GM21360 (cell line): ENCODE measurements around the gene TIMMDC1.
A peak's percentile ranks its signal among the peaks of the same experiment; 100 is the strongest.
"Not testable (repeated sequence)": the region's sequence is repeated elsewhere in the genome, so short reads cannot be mapped to it uniquely, and the experiment has no call there.

Experiments
- ATAC-seq: cut with Tn5 transposase; IDR thresholded peaks from one replicate; pipeline ENCODE4 v1.9.1; 2021; ENCODE audit warnings: mild to moderate bottlenecking, moderate library complexity; ENCODE audit not compliant: unreplicated experiment

TIMMDC1 gene

DNA sequence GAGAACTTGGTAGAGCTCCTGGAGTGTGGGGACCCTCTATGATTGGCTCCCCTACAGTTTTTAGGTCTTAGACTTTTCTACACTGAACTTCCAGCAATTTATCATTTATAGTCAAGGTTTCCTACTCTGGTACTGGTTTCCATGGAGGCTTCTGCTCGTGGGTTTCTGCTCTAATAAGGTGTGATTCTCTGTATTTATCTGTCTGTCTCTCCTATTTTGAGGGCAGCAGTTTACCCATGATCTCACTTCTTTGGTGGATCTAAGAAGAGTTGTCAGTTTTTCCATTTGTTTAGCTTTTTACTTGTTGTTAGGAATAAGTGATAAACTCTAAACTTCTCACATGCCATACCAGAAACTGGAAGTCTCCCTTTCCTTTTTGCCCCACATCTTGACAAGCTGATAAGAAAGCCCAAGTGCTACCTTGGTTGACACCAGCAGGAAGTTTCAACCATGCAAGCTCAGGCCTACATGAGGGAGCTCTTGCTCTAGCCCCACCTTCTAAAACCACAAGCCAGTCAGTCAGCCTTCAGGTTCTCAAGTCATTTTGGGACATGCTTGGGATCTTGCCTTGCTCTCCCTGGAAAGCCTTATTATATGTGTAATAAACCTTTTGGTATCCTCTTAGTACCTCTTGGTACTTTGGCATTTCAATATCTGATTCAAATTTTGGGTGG is 10.0 kb downstream of the TIMMDC1 start:
- no peak for ATAC-seq

DNA sequence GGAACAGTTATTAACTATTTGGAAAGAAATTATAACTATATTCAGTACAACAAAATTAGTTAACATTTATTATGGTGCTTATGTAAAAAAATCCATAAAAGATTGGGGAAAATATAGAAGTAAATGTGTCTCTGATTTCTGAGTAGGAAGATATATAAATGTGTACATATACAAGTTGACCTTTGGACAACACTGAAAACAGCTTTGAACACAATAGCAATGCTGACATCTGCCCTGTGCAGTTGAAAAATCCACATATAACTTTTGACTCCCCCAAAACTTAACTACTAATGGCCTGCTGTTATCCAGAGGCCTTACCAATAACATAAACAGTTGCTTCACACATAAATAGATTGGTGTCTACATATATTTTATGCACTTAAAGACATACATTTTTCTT is 12.3 kb downstream of the TIMMDC1 start:
- no peak for ATAC-seq

DNA sequence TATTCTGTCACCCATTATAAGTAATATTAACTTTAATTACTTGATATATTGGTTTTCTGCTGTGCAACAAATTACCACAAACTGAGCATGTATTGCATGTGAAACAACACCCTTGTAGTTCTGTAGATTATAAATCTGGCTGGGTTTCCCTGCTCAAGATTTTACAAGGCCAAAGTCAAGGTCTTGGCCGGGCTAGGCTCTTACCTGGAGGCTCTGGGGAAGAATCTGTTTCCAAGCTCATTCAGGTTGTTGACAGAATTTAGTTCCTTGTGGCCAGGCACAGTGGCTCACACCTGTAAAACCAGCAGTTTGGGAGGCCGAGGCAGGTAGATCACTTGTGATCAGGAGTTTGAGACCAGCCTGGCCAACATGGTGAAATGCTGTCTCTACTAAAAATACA is 16.3 kb downstream of the TIMMDC1 start:
- ATAC-seq = no peak

DNA sequence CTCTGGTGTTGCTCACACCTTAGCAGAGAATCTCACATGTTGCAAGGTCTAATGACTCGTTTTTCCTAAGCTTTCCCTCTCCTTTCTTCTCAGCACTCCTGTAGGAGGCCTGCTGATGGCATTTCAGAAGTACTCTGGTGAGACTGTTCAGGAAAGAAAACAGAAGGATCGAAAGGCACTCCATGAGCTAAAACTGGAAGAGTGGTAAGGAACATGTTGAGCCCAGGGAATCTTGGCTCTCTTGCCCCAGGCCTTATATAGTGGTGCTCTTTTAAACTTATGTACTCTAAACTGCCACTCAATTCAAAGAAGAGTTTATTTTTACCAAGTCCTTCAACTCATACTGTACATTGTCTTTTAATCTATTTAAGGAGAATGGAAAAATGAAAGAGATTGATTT is 18.8 kb downstream of the TIMMDC1 start:
- no peak for ATAC-seq

DNA sequence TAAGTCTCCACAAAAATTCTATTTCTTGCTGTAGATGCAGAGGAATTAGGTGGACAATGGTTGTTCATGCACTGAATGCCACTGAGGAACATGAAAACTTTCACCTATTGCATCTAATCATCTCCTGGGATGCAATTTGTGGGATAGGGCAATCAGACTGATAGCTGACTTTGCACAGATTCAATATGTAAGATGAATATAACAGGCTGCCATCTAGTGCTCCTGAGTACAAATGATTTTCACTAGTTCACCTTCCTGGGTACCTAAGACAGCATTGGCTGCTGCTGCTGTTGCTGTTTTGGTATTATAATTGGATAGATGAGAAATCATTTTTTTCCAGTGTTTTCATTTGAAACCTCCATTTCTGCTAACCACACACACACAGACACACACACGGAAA is 19.7 kb downstream of the TIMMDC1 start:
- no peak for ATAC-seq

DNA sequence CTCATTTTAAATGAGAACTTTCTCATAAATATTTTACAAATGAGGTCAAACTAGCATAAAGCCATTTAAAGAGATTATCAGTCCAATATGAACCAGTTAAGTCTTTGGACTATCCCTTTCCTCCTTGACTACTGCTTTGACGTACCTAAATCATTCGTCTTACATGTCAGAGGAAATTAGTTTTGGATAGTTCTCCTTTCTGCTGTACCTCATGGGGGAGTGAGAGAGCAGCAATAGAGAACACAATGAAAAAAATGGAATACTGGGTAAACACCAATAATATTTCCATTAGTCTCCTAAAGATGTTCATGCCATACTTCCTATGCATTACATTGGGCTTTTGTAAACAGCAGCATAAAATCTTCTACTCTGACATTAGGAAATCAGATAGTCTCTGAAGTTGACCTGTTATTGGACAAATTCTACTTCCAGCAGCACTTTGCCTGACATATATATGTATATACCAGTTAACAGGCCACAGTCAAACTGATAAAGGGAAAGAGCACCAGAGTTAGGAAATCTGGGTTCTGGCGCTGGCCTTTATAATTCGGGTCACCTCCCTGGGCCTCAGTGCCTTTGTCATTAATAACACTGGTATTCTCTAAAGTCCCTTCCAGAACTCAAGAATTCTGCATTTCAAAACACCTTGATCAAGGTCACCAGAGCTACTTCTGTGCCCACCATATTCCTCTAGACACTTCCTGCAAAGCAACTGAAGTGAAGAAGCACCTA is 26.8 kb downstream of the TIMMDC1 start:
- no peak for ATAC-seq

DNA sequence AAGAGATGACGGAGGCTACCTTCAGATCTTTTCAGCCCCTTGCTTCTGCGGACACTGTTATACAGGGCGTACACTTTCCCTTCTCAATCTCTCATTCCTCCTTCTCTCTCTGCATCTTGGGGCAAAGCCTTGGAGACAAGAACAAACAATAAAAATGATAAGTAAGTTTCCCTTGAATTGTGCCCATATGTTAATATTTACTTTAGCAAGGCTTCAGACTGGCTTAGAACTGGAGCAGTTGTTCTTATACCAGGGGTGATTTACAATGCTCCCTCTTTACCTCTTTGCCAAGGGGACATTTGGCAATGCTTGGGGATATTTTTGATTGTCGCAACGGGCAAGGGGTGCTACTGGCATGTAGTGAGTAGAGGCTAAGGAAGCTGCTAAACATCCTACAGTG is 29.4 kb downstream of the TIMMDC1 start:
- ATAC-seq = no peak

DNA sequence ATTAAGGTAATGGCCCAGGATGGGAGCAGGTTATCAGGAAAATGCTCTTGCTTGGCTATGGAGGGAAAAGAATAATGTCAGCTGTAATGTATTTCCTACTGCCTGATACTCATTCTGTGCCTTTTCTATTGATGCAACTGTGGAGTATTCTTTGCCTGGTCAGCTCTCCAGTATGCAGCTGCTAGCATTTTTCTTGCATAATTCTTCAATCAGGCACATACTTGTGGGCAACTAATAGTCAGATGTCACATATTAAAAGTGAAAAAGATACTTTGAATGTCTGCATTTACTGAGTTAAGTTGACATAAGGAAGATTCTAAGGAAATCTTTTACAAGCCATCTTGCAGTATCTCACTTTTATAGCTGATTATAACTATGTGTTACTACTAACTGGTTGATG is 31.5 kb downstream of the TIMMDC1 start:
- ATAC-seq = no peak

DNA sequence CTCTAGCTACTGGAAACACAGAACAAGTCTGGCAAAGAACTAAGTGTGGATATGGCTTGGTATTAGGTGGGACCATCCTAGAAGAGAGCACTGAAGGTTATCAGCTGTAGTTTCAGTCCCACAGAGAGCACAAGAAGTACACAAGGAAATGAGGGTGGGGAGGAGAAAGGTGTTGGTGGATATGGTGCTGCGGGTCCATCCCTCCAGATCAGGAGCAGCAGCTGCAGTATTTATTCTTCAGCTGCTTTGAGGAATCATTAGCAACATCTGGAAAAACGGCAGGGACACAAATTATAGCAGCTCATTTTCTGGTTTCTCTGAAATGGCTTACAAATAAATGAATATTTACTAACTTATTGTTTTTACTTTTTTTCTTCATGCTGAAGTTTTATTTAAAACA is 32.1 kb downstream of the TIMMDC1 start:
- ATAC-seq = no peak

DNA sequence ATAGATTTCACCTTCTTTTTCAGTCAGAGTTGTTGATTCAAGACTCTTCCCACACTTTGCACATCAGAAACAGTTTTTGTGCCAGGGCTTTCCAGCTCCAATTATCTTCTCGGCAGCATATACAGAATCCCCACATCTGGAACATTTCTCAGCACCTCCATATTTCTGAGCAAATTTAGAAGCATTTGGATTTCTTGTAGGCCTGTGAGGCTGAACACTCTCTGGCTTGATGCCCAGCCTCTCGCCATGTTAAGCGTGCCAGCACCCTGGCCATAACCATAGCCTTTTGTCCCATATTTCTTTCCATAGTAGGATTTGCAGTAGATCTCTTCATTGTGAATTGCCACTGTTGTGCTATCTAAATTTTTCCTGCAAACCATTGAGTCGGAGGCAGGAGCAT is 32.8 kb downstream of the TIMMDC1 start:
- no peak for ATAC-seq

DNA sequence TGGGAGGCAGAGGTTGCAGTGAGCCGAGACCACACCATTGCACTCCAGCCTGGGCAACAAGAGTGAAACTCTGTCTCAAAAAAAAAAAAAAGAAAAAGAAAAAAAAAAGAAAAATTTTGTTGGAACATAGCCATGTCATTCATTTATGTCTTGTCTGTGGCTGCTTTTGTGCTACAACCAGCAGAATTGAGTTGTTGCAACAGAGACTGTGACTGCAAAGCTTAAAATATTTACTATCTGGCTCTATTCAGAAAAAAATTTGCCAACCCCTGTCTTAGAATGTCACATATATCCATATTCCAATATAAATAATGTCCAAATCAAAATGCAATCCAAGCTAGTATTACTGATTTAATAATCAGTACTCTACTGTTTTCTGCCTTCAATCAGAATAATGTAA is 35.9 kb downstream of the TIMMDC1 start:
- ATAC-seq = no peak

DNA sequence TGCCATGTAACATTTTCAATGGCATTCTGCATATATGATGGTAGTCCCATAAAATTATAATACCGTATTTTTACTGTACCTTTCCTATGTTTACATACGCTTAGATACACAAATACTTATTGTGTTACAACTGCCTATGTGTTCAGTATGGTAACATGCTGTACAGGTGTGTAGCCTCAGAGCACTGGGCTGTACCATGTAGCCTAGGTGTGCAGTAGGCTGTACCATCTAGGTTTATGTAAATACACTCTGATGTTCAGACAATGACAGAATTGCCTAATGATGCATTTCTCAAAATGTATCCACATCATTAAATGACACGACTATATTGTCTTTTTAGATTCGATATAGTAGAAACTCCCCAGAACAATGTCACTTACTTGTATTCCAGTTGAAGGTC is 38.4 kb downstream of the TIMMDC1 start:
- ATAC-seq = no peak

DNA sequence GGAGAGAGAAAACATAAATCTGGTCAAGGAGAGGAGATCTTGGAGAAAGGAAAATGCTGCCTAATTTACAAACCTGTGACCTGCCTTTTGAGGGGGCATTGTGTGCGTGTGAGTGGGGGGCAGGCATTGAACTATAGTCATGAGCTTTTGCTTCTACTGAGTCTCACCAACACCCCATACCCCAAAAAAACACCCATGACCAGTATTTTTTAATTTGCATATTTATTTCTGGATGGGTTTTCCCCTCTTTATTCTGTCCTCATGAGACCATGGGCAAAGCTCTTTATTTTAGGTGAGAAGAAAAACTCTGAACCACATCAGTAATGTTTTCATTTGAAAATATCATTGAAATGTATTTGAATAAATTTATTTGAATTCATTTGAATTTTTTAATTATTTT is 40.4 kb downstream of the TIMMDC1 start:
- no peak for ATAC-seq

DNA sequence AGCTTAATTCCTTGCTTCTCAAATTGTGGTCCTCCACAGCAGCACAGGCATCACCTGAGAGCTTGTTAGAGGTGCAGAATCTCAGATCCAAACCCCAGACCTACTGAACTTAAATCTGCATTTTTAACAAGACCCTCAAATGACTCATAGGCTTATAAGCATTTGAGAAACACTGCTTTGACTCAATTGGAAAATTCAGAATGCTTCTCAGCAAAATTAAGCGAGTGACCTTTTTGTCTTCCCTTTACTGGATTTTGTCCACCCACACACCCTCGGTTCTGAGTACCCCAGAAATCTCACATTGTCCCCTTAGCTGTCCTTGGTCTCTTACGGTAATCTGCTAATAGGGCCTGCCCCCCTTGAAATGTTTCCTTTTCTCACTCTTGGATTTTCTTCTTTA is 43.2 kb downstream of the TIMMDC1 start:
- no peak for ATAC-seq

DNA sequence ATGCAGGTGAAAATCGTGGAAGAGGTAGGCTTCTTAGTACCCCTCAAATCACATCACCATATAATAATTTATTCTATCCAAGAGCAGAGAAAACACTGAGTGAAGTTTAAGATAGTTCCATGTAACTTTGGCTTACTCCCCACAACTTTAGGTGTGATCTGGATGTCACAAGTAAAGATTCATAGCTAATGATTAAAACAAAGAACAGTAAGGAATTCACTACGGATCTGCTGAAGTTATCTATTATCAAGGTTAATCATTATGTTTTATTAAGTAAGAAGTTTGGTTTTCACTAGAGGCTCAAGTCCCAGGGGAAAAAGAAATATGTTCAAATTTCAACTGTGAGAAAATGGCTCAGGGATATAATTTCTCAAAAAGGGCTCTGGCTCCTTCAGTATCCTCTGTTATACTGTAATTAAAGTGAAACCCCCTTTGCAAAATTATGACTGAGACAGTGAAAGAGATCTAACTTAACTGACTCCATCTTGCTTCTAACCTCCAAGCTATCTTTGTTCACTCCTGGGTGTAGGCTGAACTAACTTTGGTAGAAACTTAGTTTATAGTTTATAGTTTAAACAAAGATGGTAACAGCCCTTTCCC is 43.9 kb downstream of the TIMMDC1 start:
- no peak for ATAC-seq

DNA sequence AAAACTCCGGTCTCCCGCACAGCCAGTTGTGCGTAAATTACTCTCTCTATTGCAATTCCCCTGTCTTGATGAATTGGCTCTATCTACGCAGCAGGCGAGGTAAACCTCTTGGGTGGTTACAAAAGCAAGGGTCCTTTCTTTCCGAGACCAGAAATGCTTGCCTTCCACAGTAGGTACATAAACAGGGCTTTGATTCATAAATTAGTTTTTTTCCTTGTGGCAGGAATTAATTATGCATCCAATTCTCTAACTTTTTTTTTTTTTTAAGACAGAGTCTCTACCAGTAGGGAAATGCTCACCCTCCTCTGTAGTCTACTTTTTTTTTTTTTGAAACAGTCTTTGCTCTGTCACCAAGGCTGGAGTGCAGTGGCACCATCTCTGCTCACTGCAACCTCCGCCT is 44.8 kb downstream of the TIMMDC1 start:
- ATAC-seq = no peak

DNA sequence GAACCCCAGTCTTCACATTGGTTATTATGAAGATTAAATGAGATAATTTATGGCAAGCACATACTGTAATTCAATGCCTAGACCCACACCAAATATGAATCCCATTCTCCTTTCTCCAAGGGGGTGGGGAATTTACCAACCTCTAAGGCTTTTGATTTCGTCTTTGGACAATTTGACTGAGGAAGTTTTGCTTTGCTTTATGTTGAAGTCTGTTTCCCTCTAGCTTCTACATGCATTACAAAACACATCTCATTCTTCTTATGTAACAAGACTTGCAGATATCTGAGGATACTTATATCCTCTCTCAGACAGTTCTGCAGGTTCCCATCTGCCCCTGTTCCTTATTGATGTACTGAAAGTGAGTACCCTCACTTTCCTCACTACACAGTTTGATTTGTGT is 48.9 kb downstream of the TIMMDC1 start:
- no peak for ATAC-seq

DNA sequence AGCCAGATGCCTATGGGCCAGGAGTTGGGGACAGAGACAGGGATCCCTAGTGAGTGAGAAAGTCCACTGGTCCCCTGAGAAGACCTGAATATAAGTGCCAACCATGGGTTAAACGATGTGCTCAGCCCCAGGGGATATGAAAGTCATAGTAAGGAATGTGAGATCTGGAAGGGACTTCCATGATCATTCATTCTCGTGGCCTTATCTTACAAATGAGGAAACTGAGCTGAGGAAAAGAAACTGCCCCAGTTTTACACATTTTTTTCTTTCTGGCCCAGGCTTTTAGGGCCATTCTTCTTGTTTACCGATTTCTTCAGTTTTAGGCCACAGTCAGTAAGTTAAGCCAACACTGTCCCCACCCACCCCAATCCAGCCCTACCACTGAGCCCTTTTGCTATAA is 50.0 kb downstream of the TIMMDC1 start:
- ATAC-seq = no peak

DNA sequence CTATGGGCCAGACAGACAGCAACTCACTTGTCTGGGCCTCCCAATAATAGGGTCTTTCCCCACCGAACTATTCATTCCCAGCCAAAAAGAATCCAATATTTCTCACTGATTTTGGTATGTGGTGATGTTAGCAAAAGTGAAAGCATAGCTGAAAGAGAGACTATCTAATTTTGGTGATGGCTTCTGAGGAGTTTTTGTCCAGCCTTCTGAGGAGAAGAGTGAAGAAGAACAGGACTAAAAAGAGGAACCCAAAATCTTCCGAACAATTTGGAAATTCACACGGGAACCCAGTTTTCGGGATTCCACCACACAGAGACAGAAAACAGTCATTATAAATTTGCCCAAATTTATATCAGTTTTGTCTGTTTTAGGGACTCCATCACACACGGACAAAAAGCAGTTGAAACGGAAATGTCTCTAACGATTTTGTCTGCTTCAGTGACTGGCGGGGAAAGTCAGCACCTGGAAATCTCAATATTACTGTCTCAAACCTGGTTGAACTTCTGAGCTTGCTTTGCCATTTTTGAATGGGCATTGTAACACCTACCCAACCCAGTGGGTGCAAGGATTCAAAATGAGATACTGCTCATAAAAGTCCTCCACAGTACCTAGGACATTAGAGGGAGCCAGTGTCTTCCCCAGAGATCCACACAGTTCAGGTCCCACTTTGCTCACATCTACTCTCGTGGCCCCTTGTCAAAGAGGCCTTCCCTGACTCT is 52.0 kb downstream of the TIMMDC1 start:
- ATAC-seq = peak; percentile 27

DNA sequence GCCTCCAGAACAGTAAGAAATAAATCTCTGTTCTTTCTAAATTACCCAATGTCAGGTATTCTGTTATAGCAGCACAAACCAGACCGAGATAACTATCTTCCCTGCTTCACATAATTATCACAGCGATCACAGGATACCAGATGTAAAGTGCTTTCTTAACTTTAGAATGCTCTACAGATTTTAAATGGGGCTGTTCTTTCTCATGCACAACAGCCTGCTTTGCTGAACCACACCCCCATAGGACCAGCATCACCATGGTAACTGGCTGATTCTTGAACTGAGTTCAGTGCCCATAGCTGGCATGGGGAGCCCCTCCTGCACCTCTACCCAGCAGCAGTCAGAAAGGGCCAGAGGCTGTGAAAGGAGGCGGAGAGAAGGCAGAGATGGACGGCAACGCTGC is 53.3 kb downstream of the TIMMDC1 start:
- no peak for ATAC-seq

DNA sequence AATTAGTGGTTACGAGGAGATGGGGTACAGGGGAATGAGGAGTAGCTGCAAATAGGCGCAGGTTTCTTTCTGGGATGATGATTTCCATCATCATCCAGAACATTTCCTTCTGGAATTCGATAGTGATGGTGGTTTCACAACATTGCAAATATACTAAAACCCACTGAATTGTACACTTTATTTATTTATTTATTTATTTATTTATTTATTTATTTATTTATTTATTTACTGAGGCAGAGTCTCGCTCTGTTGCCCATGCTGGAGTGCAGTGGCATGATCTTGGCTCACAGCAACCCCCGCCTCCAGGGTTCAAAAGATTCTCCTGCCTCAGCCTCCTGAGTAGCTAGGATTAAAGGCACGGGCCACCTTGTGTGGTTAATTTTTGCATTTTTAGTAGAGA is 54.6 kb downstream of the TIMMDC1 start:
- not testable (repeated sequence) for ATAC-seq
